ENCODE data around the gene MAN2A2. TPM values are rescaled to one million over a fixed set of nuclear protein-coding genes. Genes with fewer than 3 reads are reported as not detected.
A peak's percentile ranks its signal among the peaks of the same experiment; 100 is the strongest.

Gene MAN2A2
- total RNA-seq, 1 experiment from 2014 or later = 3.9 TPM

GRCh38 chr15:90950676-90951075 lies 47.6 kb downstream of the MAN2A2 start:
- no peaks in the 10 kb centered on the region for H3K9me3 ChIP-seq (replicated peaks)
- no peak overlapping the region for H3K27ac ChIP-seq
- H3K4me1 ChIP-seq (replicated peaks) = no peaks in the 10 kb centered on the region; the same call in 1 of the 2 replicates
- H3K36me3 ChIP-seq = peaks cover 74% of the 10 kb centered on the region
- DNase-seq (ENCODE audit: low read depth in 1 of 2, low spot score in 2 of 2) = no peak
- H3K4me3 ChIP-seq = no peak overlapping the region
- no peaks in the 10 kb centered on the region for H3K27me3 ChIP-seq (replicated peaks)

- no peak for DNase-seq (ENCODE audit: low read depth in 1 of 2, low spot score in 2 of 2)
- Histone ChIP-seq H3K4me1 (replicated peaks) (peaks cover 11% of the 10 kb centered on the region), H3K9me3 (replicated peaks) (no peaks in the 10 kb centered on the region), H3K27ac (no peak overlapping the region), H3K27me3 (replicated peaks) (no peaks in the 10 kb centered on the region), H3K4me3 (no peak overlapping the region), H3K36me3 (peaks cover 71% of the 10 kb centered on the region)
These were observed 50.0 kb downstream of the MAN2A2 start for GRCh38 chr15:90952901-90953677.

- Histone ChIP-seq H3K4me1 (replicated peaks) (peaks cover 11% of the 10 kb centered on the region), H3K27ac (no peak overlapping the region), H3K4me3 (peak overlapping the region; percentile 56), H3K27me3 (replicated peaks) (no peaks in the 10 kb centered on the region), H3K36me3 (peaks cover 65% of the 10 kb centered on the region), H3K9me3 (replicated peaks) (no peaks in the 10 kb centered on the region)
- DNase-seq (ENCODE audit: low read depth in 1 of 2, low spot score in 2 of 2) = no peak
These were observed 51.0 kb downstream of the MAN2A2 start for GRCh38 chr15:90953947-90954711.

GRCh38 chr15:90954712-90955623 lies 51.9 kb downstream of the MAN2A2 start, which contains the start of gene RCCD1:
Gene RCCD1 (plus strand): TSS chr15:90954884. CDS start chr15:90956735, 1,851 bp downstream.
- no peaks in the 10 kb centered on the region for H3K27me3 ChIP-seq (replicated peaks)
- peaks cover 11% of the 10 kb centered on the region for H3K4me1 ChIP-seq (replicated peaks)
- H3K36me3 ChIP-seq = peaks cover 59% of the 10 kb centered on the region
- peak within 1 kb of the TSS; percentile 98 for H3K27ac ChIP-seq
- H3K4me3 ChIP-seq = peak within 1 kb of the TSS; percentile 56
- H3K9me3 ChIP-seq (replicated peaks) = no peaks in the 10 kb centered on the region
- peak; percentile 91 to 97 for DNase-seq (ENCODE audit: low read depth in 1 of 2, low spot score in 2 of 2)

- Histone ChIP-seq H3K27ac (peak overlapping the region; percentile 98), H3K27me3 (replicated peaks) (no peaks in the 10 kb centered on the region), H3K9me3 (replicated peaks) (no peaks in the 10 kb centered on the region), H3K4me3 (peak overlapping the region; percentile 56), H3K36me3 (peaks cover 59% of the 10 kb centered on the region), H3K4me1 (replicated peaks) (peaks cover 11% of the 10 kb centered on the region)
- DNase-seq (ENCODE audit: low read depth in 1 of 2, low spot score in 2 of 2) = no peak
These were observed 52.6 kb downstream of the MAN2A2 start for GRCh38 chr15:90955624-90956273.

GRCh38 chr15:90956274-90957030 lies 53.4 kb downstream of the MAN2A2 start:
- DNase-seq (ENCODE audit: low read depth in 1 of 2, low spot score in 2 of 2) = peak; percentile 72 to 77
- peak overlapping the region; percentile 98 for H3K27ac ChIP-seq
- H3K4me3 ChIP-seq = peak overlapping the region; percentile 56

GRCh38 chr15:90957031-90957790 lies 54.1 kb downstream of the MAN2A2 start:
- Histone ChIP-seq H3K9me3 (replicated peaks) (no peaks in the 10 kb centered on the region), H3K36me3 (peaks cover 62% of the 10 kb centered on the region), H3K27me3 (replicated peaks) (no peaks in the 10 kb centered on the region), H3K4me1 (replicated peaks) (peaks cover 11% of the 10 kb centered on the region), H3K4me3 (peak overlapping the region; percentile 56), H3K27ac (no peak overlapping the region)
- DNase-seq (ENCODE audit: low read depth in 1 of 2, low spot score in 2 of 2) = no peak

More at GRCh38 chr15:90956274-90957030, 53.4 kb downstream of the MAN2A2 start:
- Histone ChIP-seq H3K4me1 (replicated peaks) (peaks cover 11% of the 10 kb centered on the region), H3K9me3 (replicated peaks) (no peaks in the 10 kb centered on the region), H3K27me3 (replicated peaks) (no peaks in the 10 kb centered on the region), H3K36me3 (peaks cover 61% of the 10 kb centered on the region)

GRCh38 chr15:90957791-90958190 lies 54.7 kb downstream of the MAN2A2 start:
- Histone ChIP-seq H3K36me3 (peaks cover 64% of the 10 kb centered on the region), H3K4me1 (replicated peaks) (peaks cover 11% of the 10 kb centered on the region), H3K4me3 (no peak overlapping the region), H3K27me3 (replicated peaks) (no peaks in the 10 kb centered on the region), H3K27ac (no peak overlapping the region), H3K9me3 (replicated peaks) (no peaks in the 10 kb centered on the region)
- DNase-seq (ENCODE audit: low read depth in 1 of 2, low spot score in 2 of 2) = no peak

GRCh38 chr15:90959028-90959595 lies 56.0 kb downstream of the MAN2A2 start:
- peaks cover 63% of the 10 kb centered on the region for H3K36me3 ChIP-seq
- H3K9me3 ChIP-seq (replicated peaks) = no peaks in the 10 kb centered on the region
- no peaks in the 10 kb centered on the region for H3K27me3 ChIP-seq (replicated peaks)
- H3K4me1 ChIP-seq (replicated peaks) = peaks cover 11% of the 10 kb centered on the region
- no peak for DNase-seq (ENCODE audit: low read depth in 1 of 2, low spot score in 2 of 2)
- H3K27ac ChIP-seq = no peak overlapping the region
- no peak overlapping the region for H3K4me3 ChIP-seq

GRCh38 chr15:90959894-90960293 lies 56.8 kb downstream of the MAN2A2 start:
- H3K4me1 ChIP-seq (replicated peaks) = peaks cover 11% of the 10 kb centered on the region
- no peak overlapping the region for H3K27ac ChIP-seq
- no peaks in the 10 kb centered on the region for H3K9me3 ChIP-seq (replicated peaks)
- H3K36me3 ChIP-seq = peaks cover 69% of the 10 kb centered on the region
- no peak for DNase-seq (ENCODE audit: low read depth in 1 of 2, low spot score in 2 of 2)
- H3K27me3 ChIP-seq (replicated peaks) = no peaks in the 10 kb centered on the region
- no peak overlapping the region for H3K4me3 ChIP-seq

GRCh38 chr15:90960298-90961091 lies 57.4 kb downstream of the MAN2A2 start:
- no peaks in the 10 kb centered on the region for H3K9me3 ChIP-seq (replicated peaks)
- H3K27ac ChIP-seq = no peak overlapping the region
- peaks cover 75% of the 10 kb centered on the region for H3K36me3 ChIP-seq
- H3K4me1 ChIP-seq (replicated peaks) = peaks cover 11% of the 10 kb centered on the region
- H3K4me3 ChIP-seq = no peak overlapping the region
- H3K27me3 ChIP-seq (replicated peaks) = no peaks in the 10 kb centered on the region
- DNase-seq (ENCODE audit: low read depth in 1 of 2, low spot score in 2 of 2) = no peak

All from SJSA1 (cell line).